HepG2 (cell line): ENCODE results near the gene PRKAR1B. TPM values are rescaled to one million over a fixed set of nuclear protein-coding genes. Genes with fewer than 3 reads are reported as not detected.

Source experiments
- CBFB ChIP-seq: sonication (generic); formaldehyde crosslinking; IDR thresholded peaks from 2 replicates; pipeline ENCODE4 v1.4.0; 2020; ENCODE audit warnings: missing genetic modification reagents
- CBX2 ChIP-seq, 2 experiments: fragments of 200-600 bp in 1 of 2; sonication (generic); formaldehyde crosslinking in 1 of 2; IDR thresholded peaks; 2 replicates each; pipeline versions ENCODE4 v1.7.0 to v1.8.1; 2018 to 2022; ENCODE audit warnings: low read depth in 2 of 2, low read length in 1 of 2, mild to moderate bottlenecking in 1 of 2, missing genetic modification reagents in 1 of 2
- DR1 ChIP-seq: sonication (generic); formaldehyde crosslinking; IDR thresholded peaks from 2 replicates; pipeline ENCODE4 v1.8.0; 2021; ENCODE audit warnings: mild to moderate bottlenecking, missing genetic modification reagents, inconsistent platforms
- GABPA ChIP-seq, 2 experiments: IDR thresholded peaks; 2 replicates each; pipeline ENCODE4 v1.6.1; 2011 to 2016; ENCODE audit warnings: low read depth in 2 of 2, low read length in 1 of 2, missing biosample characterization in 1 of 2, missing genetic modification characterization in 1 of 2
- MEF2D ChIP-seq: sonication (generic); formaldehyde crosslinking; IDR thresholded peaks from 2 replicates; pipeline ENCODE4 v1.5.1; 2020; ENCODE audit warnings: mild to moderate bottlenecking, missing genetic modification reagents
- RBAK ChIP-seq: sonication (generic); formaldehyde crosslinking; IDR thresholded peaks from 2 replicates; pipeline ENCODE4 v1.5.1; 2020; ENCODE audit warnings: mild to moderate bottlenecking, missing genetic modification reagents
- SMARCC2 ChIP-seq: fragments of 450-650 bp; IDR thresholded peaks from 2 replicates; pipeline ENCODE4 v1.6.1; 2017; ENCODE audit warnings: antibody characterized with exemption, mild to moderate bottlenecking
- SMYD3 ChIP-seq: sonication (generic); formaldehyde crosslinking; IDR thresholded peaks from 2 replicates; pipeline ENCODE4 v1.8.1; 2023; ENCODE audit warnings: mild to moderate bottlenecking, missing genetic modification reagents
- TBP ChIP-seq: sonication (generic); formaldehyde crosslinking; IDR thresholded peaks from 2 replicates; pipeline ENCODE4 v1.5.0; 2020; ENCODE audit warnings: missing genetic modification reagents
- YEATS2 ChIP-seq: sonication (generic); formaldehyde crosslinking; IDR thresholded peaks from 2 replicates; pipeline ENCODE4 v1.4.0; 2020; ENCODE audit warnings: missing genetic modification reagents, borderline replicate concordance
- ZBTB10 ChIP-seq: sonication (generic); formaldehyde crosslinking; IDR thresholded peaks from 2 replicates; pipeline ENCODE4 v1.4.0; 2020; ENCODE audit warnings: missing genetic modification reagents, borderline replicate concordance
- ZBTB2 ChIP-seq: sonication (generic); formaldehyde crosslinking; IDR thresholded peaks from 2 replicates; pipeline ENCODE4 v1.8.0; 2022; ENCODE audit warnings: low read depth, missing genetic modification reagents
- ZC3H4 ChIP-seq: sonication (generic); formaldehyde crosslinking; IDR thresholded peaks from 2 replicates; pipeline ENCODE4 v1.4.0; 2020; ENCODE audit warnings: missing genetic modification reagents, borderline replicate concordance
- ZNF253 ChIP-seq: sonication (generic); formaldehyde crosslinking; IDR thresholded peaks from 2 replicates; pipeline ENCODE4 v1.8.0; 2022; ENCODE audit warnings: mild to moderate bottlenecking, missing genetic modification reagents, borderline replicate concordance
- ZNF496 ChIP-seq: sonication (generic); formaldehyde crosslinking; IDR thresholded peaks from 2 replicates; pipeline ENCODE4 v1.8.1; 2023; ENCODE audit warnings: mild to moderate bottlenecking, moderate library complexity, missing genetic modification reagents; ENCODE audit not compliant: insufficient replicate concordance
- polyA plus RNA-seq, 8 experiments: library from polyadenylated mRNA; depleted of rRNA in 3 of 8; stranded (reverse) in 7 of 8; unstranded in 1 of 8; fragments of >200 nt; fragmentation: Illumina TruSeq in 4 of 8; extraction: Trizol in 4 of 8; gene quantifications; 2 replicates each; pipeline versions ENCODE4 v1.2.1 to v1.2.3, GENCODE V29; 2011 to 2016; ENCODE audit warnings: low read depth in 4 of 8, missing spikeins in 1 of 8, mixed read lengths in 1 of 8; ENCODE audit not compliant: insufficient read depth in 1 of 8
- total RNA-seq, 5 experiments: library from RNA; depleted of rRNA; stranded (reverse); fragments of >200 nt; fragmentation: Illumina TruSeq; extraction: Trizol; gene quantifications; 2 replicates each; pipeline ENCODE4 v1.2.3, GENCODE V29; 2016; ENCODE audit warnings: low read depth in 1 of 5
- TF ChIP-seq, protein P1 (sequence below): sonication (generic); formaldehyde crosslinking; IDR thresholded peaks from 2 replicates; pipeline ENCODE4 v1.9.0; 2021; ENCODE audit warnings: missing genetic modification reagents, mild to moderate bottlenecking, borderline replicate concordance
- TF ChIP-seq, protein P2 (sequence below): sonication (generic); formaldehyde crosslinking; IDR thresholded peaks from 2 replicates; pipeline ENCODE4 v1.5.0; 2020; ENCODE audit warnings: missing genetic modification reagents, mild to moderate bottlenecking, borderline replicate concordance
- TF ChIP-seq, protein P3 (sequence below): sonication (generic); formaldehyde crosslinking; IDR thresholded peaks from 2 replicates; pipeline ENCODE4 v1.4.0; 2020; ENCODE audit warnings: missing genetic modification reagents, borderline replicate concordance

PRKAR1B gene
- total and polyA plus RNA-seq, 2 of the 13 experiments (the other 11 are each of a cell fraction or from before 2014, with no cell fraction given): 7.9 to 28.2 TPM

DNA sequence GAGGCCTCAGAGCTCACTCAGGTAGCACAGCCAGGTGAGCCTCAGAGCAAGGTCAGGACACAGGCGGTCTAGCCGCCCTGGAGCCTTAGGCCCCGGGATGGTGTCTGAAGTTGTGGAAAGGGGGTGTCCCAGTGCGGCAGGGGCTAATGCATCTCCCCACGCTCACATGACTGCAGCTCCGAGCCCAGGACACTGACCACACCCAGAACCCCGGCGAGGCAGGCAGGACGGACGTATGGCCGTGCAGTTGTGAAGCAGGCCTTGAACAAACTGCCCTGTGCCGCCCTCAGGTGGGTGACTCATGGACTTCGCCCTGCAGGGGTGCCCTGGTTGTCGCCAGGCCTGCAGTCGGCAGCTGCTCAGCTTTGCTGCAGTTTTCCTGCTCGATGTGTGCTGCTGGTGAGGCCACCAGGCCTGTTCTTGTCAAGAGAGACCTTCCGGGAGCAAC, 5.0 kb upstream of the PRKAR1B start (continued):
- TF ChIP-seq GABPA (IDR thresholded peaks at IDR 0.05; ENCODE audit: low read depth, low read length): no peak
- peak; percentile 36 for TF ChIP-seq GABPA (CRISPR knock-in tag; IDR thresholded peaks at IDR 0.05; ENCODE audit: low read depth)
- TF ChIP-seq, protein P1, sequence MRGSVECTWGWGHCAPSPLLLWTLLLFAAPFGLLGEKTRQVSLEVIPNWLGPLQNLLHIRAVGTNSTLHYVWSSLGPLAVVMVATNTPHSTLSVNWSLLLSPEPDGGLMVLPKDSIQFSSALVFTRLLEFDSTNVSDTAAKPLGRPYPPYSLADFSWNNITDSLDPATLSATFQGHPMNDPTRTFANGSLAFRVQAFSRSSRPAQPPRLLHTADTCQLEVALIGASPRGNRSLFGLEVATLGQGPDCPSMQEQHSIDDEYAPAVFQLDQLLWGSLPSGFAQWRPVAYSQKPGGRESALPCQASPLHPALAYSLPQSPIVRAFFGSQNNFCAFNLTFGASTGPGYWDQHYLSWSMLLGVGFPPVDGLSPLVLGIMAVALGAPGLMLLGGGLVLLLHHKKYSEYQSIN (CRISPR knock-in tag): no peak
- no peak for TF ChIP-seq SMARCC2
- no peak for TF ChIP-seq ZBTB2
- TF ChIP-seq, protein P2, sequence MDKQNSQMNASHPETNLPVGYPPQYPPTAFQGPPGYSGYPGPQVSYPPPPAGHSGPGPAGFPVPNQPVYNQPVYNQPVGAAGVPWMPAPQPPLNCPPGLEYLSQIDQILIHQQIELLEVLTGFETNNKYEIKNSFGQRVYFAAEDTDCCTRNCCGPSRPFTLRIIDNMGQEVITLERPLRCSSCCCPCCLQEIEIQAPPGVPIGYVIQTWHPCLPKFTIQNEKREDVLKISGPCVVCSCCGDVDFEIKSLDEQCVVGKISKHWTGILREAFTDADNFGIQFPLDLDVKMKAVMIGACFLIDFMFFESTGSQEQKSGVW (CRISPR knock-in tag): no peak
- TF ChIP-seq YEATS2 (CRISPR knock-in tag): peak; percentile 79; the same call in 1 of the 2 replicates
- peak; percentile 62; the same call in 1 of the 2 replicates for TF ChIP-seq MEF2D (CRISPR knock-in tag)
- TF ChIP-seq TBP (CRISPR knock-in tag): no peak
- TF ChIP-seq ZNF496 (CRISPR knock-in tag): no peak
- no peak for TF ChIP-seq CBX2 (IDR thresholded peaks at IDR 0.05; ENCODE audit: low read depth, low read length)
- no peak for TF ChIP-seq CBX2 (CRISPR knock-in tag; IDR thresholded peaks at IDR 0.05; ENCODE audit: low read depth)
- TF ChIP-seq ZC3H4 (CRISPR knock-in tag): no peak
- TF ChIP-seq, protein P3, sequence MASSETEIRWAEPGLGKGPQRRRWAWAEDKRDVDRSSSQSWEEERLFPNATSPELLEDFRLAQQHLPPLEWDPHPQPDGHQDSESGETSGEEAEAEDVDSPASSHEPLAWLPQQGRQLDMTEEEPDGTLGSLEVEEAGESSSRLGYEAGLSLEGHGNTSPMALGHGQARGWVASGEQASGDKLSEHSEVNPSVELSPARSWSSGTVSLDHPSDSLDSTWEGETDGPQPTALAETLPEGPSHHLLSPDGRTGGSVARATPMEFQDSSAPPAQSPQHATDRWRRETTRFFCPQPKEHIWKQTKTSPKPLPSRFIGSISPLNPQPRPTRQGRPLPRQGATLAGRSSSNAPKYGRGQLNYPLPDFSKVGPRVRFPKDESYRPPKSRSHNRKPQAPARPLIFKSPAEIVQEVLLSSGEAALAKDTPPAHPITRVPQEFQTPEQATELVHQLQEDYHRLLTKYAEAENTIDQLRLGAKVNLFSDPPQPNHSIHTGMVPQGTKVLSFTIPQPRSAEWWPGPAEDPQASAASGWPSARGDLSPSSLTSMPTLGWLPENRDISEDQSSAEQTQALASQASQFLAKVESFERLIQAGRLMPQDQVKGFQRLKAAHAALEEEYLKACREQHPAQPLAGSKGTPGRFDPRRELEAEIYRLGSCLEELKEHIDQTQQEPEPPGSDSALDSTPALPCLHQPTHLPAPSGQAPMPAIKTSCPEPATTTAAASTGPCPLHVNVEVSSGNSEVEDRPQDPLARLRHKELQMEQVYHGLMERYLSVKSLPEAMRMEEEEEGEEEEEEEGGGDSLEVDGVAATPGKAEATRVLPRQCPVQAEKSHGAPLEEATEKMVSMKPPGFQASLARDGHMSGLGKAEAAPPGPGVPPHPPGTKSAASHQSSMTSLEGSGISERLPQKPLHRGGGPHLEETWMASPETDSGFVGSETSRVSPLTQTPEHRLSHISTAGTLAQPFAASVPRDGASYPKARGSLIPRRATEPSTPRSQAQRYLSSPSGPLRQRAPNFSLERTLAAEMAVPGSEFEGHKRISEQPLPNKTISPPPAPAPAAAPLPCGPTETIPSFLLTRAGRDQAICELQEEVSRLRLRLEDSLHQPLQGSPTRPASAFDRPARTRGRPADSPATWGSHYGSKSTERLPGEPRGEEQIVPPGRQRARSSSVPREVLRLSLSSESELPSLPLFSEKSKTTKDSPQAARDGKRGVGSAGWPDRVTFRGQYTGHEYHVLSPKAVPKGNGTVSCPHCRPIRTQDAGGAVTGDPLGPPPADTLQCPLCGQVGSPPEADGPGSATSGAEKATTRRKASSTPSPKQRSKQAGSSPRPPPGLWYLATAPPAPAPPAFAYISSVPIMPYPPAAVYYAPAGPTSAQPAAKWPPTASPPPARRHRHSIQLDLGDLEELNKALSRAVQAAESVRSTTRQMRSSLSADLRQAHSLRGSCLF (CRISPR knock-in tag): no peak
- no peak for TF ChIP-seq ZBTB10
- 0 out of 2 replicates have a peak, but pooled peaks have one; percentile 62 for TF ChIP-seq CBFB
- TF ChIP-seq RBAK: no peak
- no peak; the same call in 1 of the 2 replicates for TF ChIP-seq DR1
- no peak for TF ChIP-seq ZNF253 (CRISPR knock-in tag)
- no peak for TF ChIP-seq SMYD3 (CRISPR knock-in tag)
